HG02943 (cell line): ENCODE measurements around the gene SRSF3.
"Not testable (repeated sequence)": the region's sequence is repeated elsewhere in the genome, so short reads cannot be mapped to it uniquely, and the experiment has no call there.

ENCODE experiments used
- ATAC-seq: cut with Tn5 transposase; IDR thresholded peaks from one replicate; pipeline ENCODE4 v1.9.1; 2021; ENCODE audit warnings: mild to moderate bottlenecking, low read depth, moderate library complexity; ENCODE audit not compliant: unreplicated experiment

SRSF3 gene

GRCh38 chr6:36603222-36604089, 9.3 kb downstream of the SRSF3 start:
- ATAC-seq, result no peak

GRCh38 chr6:36604090-36605060, 10.2 kb downstream of the SRSF3 start:
- ATAC-seq, result no peak

- ATAC-seq, result no peak
Observed at GRCh38 chr6:36605143-36605542, 11.0 kb downstream of the SRSF3 start.

DNA sequence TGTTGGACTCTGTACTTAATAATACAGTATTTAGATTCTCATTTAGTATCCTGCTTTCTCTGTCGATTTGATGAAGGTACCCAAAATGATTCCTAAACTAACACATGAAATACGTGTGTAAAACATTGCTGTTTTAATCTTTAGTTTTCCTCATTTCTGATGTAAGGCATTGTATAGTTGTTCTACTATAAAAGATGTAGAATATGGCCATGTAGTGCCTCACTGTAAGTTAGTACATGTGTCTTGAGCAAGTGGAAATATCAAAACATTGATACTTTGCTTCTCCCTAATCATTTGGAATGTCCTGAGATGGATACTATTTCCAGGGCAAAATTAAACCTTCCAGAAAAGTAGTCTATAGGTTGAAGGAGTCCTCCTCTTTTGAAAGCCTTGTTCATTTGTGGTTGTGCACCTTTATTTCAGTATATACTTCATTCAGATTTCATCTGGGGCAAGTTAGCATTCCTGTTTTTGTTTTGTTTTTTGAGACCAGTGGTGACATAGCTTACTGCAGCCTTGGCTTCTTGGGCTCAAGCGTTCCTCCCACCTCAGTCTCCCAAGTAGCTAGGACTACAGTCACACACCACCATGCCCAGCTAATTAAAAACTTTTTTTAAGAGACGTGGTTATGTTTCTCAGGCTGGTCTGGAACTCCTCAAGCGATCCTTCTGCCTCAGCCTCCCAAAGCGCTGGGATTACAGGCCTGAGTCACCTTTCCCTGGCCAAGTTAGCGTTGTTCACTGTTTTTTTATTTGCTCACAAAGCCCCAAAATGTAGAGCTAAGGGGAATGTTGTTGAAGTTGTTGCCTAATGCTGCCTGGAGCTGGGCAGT, 11.6 kb downstream of the SRSF3 start:
- ATAC-seq, result no peak

DNA sequence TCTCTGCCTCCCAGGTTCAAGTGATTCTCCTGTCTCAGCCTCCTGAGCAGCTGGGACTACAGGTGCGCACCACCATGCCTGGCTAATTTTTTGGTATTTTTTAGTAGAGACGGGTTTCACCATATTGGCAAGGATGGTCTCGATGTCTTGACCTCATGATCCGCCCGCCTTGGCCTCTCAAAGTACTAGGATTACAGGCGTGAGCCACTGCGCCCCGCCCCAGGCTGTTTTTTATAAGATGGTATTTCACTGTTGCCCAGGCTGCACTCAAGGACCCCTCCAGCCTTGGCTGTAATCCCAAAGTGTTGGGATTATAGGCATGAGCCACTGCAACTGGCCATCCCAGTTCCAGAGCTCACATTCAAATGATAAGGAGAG, 13.1 kb downstream of the SRSF3 start:
- not testable (repeated sequence) for ATAC-seq

DNA sequence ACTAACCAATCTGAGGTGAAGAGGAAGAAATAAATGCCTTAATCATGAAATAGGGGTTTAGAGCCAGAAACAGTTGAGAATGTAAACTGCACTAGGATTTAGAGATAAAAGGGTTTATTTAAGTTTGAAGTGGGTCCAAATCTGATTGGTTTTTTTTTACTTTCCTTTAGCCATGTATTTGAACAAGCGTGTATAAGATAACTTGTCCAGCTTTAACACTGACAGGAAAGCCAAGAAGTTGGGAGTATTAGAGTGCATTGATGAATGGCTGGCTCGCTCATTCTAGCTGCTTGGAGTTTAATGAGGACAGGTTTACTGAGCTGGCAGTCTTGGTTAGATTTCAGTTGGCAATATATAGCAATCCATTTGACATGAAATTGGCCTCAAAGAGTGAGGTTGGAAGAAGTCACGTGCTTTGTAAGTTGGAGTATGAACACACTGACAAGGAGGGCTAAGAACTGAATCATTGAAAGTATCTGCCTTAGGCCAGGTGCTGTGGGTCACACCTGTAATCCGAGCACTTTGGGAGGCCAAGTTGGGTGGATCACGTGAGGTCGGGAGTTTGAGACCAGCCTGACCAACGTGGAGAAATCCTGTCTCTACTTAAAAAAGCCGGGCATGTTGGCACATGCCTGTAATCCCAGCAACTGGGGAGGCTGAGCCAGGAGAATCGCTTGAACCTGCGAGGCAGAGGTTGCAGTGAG, 13.7 kb downstream of the SRSF3 start:
- no peak for ATAC-seq

GRCh38 chr6:36608788-36609563, 14.8 kb downstream of the SRSF3 start:
- no peak for ATAC-seq

DNA sequence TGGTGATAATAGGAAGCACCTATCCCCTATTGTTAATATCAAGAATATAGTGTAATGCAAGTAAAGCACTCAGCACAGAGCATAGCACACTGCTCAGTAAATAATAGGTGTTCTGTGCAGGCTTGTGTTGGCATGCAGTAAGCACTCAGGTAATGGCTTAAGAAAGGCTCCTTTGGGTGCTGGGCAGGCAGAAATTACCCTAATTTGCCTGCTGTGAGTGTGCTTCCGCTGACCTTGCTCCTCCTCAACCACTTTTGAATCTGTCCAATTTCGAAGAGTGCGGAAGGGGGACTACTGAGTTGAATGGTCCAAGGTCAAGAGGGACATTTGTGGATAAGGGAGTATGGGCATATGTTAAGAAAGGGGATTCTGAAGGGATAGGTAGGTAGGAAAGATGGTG, 15.4 kb downstream of the SRSF3 start:
- no peak for ATAC-seq

DNA sequence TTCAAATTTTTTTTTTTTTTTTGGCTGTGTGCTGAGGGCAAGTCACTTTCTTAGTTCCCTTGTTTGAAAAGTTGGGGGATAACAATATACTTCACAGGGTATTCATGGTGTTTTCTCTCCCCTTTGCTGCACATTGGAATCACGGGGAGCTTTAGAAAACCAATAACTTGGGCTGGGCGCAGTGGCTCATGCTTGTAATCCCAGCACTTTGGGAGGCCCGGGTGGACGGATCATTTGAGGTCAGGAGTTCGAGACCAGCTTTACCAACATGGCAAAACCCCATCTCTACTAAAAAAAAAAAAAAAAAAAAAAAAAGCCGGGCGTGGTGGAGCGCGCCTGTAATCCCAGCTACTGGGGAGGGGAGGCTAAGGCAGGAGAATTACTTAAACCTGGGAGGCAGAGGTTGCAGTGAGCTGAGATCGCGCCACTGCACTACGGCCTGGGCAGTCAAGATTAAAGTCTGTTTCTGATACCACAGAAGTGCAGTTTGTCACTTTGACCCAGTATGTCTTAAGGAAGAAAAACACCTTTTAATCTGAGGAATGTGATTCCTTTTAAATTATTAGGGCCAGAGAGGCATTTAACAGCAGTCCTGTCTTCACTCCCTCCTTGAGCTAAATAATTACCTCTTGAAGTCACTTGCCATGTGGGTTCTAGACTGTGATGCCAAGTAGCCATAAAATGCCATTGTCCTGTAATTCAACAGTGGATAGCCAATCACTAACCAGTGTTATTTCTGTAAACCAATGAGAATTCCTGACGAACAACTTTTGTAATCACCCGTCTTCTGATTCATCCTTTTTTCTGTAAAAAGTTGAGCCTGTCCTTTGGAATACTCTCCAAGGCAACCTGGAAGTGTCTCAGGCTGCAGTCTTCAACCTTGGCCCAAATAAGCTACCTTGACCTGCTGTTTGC, 16.1 kb downstream of the SRSF3 start:
- no peak for ATAC-seq

- no peak for ATAC-seq
Observed at GRCh38 chr6:36610956-36611336, 16.8 kb downstream of the SRSF3 start.

- ATAC-seq, result not testable (repeated sequence)
Observed at GRCh38 chr6:36611679-36612078, 17.5 kb downstream of the SRSF3 start.

DNA sequence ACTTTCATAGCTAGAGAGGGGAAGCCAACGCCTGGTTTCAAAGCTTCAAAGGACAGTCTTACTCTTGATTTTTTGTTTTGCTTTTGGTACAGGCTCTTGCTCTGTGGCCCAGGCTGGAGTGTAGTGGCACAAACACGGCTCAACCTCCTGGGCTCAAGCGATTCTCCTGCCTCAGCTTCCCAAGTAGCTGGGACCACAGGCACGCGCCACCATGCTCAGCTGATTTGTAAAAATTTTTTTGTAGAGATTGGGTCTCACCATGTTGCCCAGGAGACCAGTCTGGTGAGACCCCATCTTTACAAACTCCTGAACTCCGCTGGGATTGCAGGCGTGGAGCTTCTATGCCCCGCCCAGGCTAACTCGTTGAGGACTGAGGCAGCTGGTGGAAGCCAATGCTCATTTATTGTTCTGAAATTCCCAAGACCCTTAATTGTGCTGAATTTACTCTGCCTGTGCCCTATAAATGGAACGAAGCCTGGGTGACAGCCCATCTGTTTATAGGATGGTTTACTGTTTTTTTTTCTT, 18.0 kb downstream of the SRSF3 start:
- ATAC-seq, result no peak

DNA sequence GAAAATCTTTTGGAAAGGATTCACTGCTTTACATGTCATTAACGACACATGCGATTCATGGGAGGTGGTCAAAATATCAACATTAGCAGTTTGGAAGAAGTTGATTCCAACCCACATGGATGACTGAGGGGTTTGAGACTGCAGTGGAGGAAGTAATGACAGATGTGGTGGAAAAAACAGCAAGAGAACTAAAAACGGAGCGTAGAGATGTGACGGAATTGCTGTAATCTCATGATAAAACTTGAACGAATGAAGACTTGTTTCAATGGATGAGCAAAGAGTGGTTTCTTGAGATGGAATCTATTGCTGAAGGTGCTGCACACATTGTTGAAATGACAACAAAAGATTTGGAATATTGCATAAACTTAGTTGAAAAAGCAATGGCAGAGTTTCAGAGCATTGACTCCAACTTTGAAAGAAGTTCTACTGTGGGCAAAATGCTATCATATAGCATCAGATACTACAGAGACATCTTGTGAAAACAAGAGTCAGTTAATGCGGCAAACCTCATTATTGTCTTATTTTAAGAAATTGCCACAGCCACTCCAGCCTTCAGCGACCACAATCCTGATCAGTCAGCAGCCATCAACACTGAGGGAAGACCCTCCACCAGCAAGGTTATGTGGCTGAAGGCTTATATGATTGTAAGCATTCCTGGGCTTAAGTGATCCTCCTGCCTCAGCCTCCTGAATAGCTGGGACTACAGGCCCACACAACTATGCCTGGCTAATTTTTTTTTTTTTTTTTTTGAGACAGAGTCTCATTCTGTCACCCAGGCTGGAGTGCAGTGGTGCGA, 19.2 kb downstream of the SRSF3 start:
- ATAC-seq, result no peak

GRCh38 chr6:36615018-36615761, 21.0 kb downstream of the SRSF3 start:
- no peak for ATAC-seq

- ATAC-seq, result no peak
Observed at GRCh38 chr6:36616893-36617521, 22.8 kb downstream of the SRSF3 start.
